Astrocyte (in vitro differentiated cells and primary cell): ENCODE data around the gene SMARCD2. TPM values are rescaled to one million over a fixed set of nuclear protein-coding genes. Genes with fewer than 3 reads are reported as not detected.
A peak's percentile ranks its signal among the peaks of the same experiment; 100 is the strongest.

ENCODE experiments used
- DNase-seq: peaks from one replicate; pipeline ENCODE4 v3.0.0-alpha.2; 2010; ENCODE audit warnings: low read depth
- FAIRE-seq: peaks from 2 replicates; lab custom pipeline; 2011; peaks lifted over from hg19 to GRCh38; lab: Jason Lieb, UNC
- H2AFZ ChIP-seq: 2 replicates; pipeline ENCODE4 v1.6.0; 2012; ENCODE audit warnings: low read depth, low read length, inconsistent platforms
- H3K27ac ChIP-seq: 2 replicates; pipeline ENCODE4 v1.5.1; 2011; ENCODE audit warnings: low read depth, low read length, inconsistent platforms
- H3K27me3 ChIP-seq: 2 replicates; pipeline ENCODE4 v1.6.0; 2011; ENCODE audit warnings: low read length, inconsistent platforms; ENCODE audit not compliant: insufficient read depth
- H3K36me3 ChIP-seq: 2 replicates; pipeline ENCODE4 v1.5.1; 2011; ENCODE audit warnings: low read length, inconsistent platforms; ENCODE audit not compliant: insufficient read depth
- H3K4me1 ChIP-seq: 2 replicates; pipeline ENCODE4 v1.5.1; 2011; ENCODE audit warnings: low read length, inconsistent platforms; ENCODE audit not compliant: insufficient read depth
- H3K4me2 ChIP-seq: 2 replicates; pipeline ENCODE4 v1.6.0; 2012; ENCODE audit warnings: low read length, inconsistent platforms
- H3K4me3 ChIP-seq: 2 replicates; pipeline ENCODE4 v1.5.1; 2011; ENCODE audit warnings: low read depth, mild to moderate bottlenecking, low read length, inconsistent platforms; ENCODE audit not compliant: insufficient read depth
- H3K79me2 ChIP-seq: 2 replicates; pipeline ENCODE4 v1.6.0; 2012; ENCODE audit warnings: mild to moderate bottlenecking, low read length, inconsistent platforms; ENCODE audit not compliant: insufficient read depth
- H3K9ac ChIP-seq: 2 replicates; pipeline ENCODE4 v1.6.0; 2012; ENCODE audit warnings: mild to moderate bottlenecking, low read length, inconsistent platforms
- H3K9me3 ChIP-seq: 2 replicates; pipeline ENCODE4 v1.5.1; 2012; ENCODE audit warnings: low read depth, mild to moderate bottlenecking, low read length, inconsistent platforms; ENCODE audit not compliant: insufficient read depth
- H4K20me1 ChIP-seq: 2 replicates; pipeline ENCODE4 v1.6.0; 2012; ENCODE audit warnings: low read length, inconsistent platforms; ENCODE audit not compliant: insufficient read depth
- H3K27ac Mint-ChIP-seq: one replicate; pipeline ENCODE4 v1.8.0; 2021; ENCODE audit warnings: mild to moderate bottlenecking, mixed read lengths; ENCODE audit not compliant: unreplicated experiment
- H3K27me3 Mint-ChIP-seq: one replicate; pipeline ENCODE4 v1.8.0; 2021; ENCODE audit warnings: low read depth, mixed read lengths; ENCODE audit not compliant: unreplicated experiment
- H3K36me3 Mint-ChIP-seq: one replicate; pipeline ENCODE4 v1.8.0; 2021; ENCODE audit warnings: low read depth, mixed read lengths; ENCODE audit not compliant: unreplicated experiment
- H3K4me1 Mint-ChIP-seq: one replicate; pipeline ENCODE4 v1.8.0; 2021; ENCODE audit warnings: low read depth, mixed read lengths; ENCODE audit not compliant: unreplicated experiment
- H3K4me3 Mint-ChIP-seq: one replicate; pipeline ENCODE4 v1.8.0; 2021; ENCODE audit warnings: mild to moderate bottlenecking, moderate library complexity, mixed read lengths; ENCODE audit not compliant: unreplicated experiment
- H3K9me3 Mint-ChIP-seq: one replicate; pipeline ENCODE4 v1.8.0; 2021; ENCODE audit warnings: mild to moderate bottlenecking, mixed read lengths; ENCODE audit not compliant: unreplicated experiment
- CTCF ChIP-seq: IDR thresholded peaks from 2 replicates; pipeline ENCODE4 v1.5.1; 2011; ENCODE audit warnings: low read depth, mild to moderate bottlenecking, inconsistent platforms, low read length, moderate library complexity; ENCODE audit not compliant: insufficient read depth
- EZH2 ChIP-seq: IDR thresholded peaks from 2 replicates; pipeline ENCODE4 v1.6.1; 2012; ENCODE audit warnings: mild to moderate bottlenecking, low read length, inconsistent platforms; ENCODE audit not compliant: insufficient read depth
- total RNA-seq: library from RNA; stranded (reverse); gene quantifications from 2 replicates; pipeline ENCODE4 v1.2.1, GENCODE V29; 2021

The SMARCD2 gene
- total RNA-seq, 1 donor from 2014 or later: 33.9 TPM

- no peak overlapping the region for H3K27ac ChIP-seq
- peaks cover 46% of the 10 kb centered on the region for H3K36me3 Mint-ChIP-seq
- H3K36me3 ChIP-seq: peaks cover 76% of the 10 kb centered on the region
Observed at GRCh38 chr17:63821804-63822203, 20.7 kb downstream of the SMARCD2 start.

GRCh38 chr17:63820963-63821561 lies 21.4 kb downstream of the SMARCD2 start:
- no peak for TF ChIP-seq CTCF
- no peak for TF ChIP-seq EZH2
- H3K27ac Mint-ChIP-seq: peak overlapping the region; percentile 15

More at GRCh38 chr17:63821804-63822203, 20.7 kb downstream of the SMARCD2 start:
- no peak overlapping the region for H2AFZ ChIP-seq
- TF ChIP-seq CTCF (no peak), EZH2 (no peak)
- Mint-ChIP-seq H3K27ac (peak overlapping the region; percentile 70), H3K27me3 (no peaks in the 10 kb centered on the region), H3K9me3 (no peaks in the 10 kb centered on the region), H3K4me1 (peaks cover 16% of the 10 kb centered on the region), H3K4me3 (no peak overlapping the region)
- DNase-seq (no peak), FAIRE-seq (no peak)
- no peaks in the 10 kb centered on the region for H3K27me3 ChIP-seq
- no peak overlapping the region for H3K9ac ChIP-seq
- H3K9me3 ChIP-seq: no peaks in the 10 kb centered on the region
- peaks cover 64% of the 10 kb centered on the region for H4K20me1 ChIP-seq
- no peak overlapping the region for H3K4me2 ChIP-seq
- H3K4me3 ChIP-seq: no peak overlapping the region
- H3K4me1 ChIP-seq: peaks cover 7% of the 10 kb centered on the region
- H3K79me2 ChIP-seq: peaks cover 76% of the 10 kb centered on the region

More at GRCh38 chr17:63820963-63821561, 21.4 kb downstream of the SMARCD2 start:
- Histone ChIP-seq H3K79me2 (peaks cover 69% of the 10 kb centered on the region), H4K20me1 (peaks cover 65% of the 10 kb centered on the region), H3K9me3 (no peaks in the 10 kb centered on the region), H2AFZ (no peak overlapping the region), H3K4me3 (no peak overlapping the region), H3K36me3 (peaks cover 84% of the 10 kb centered on the region), H3K4me2 (no peak overlapping the region), H3K4me1 (peaks cover 5% of the 10 kb centered on the region), H3K9ac (no peak overlapping the region), H3K27me3 (no peaks in the 10 kb centered on the region), H3K27ac (no peak overlapping the region)
- Mint-ChIP-seq H3K9me3 (no peaks in the 10 kb centered on the region), H3K4me3 (no peak overlapping the region), H3K4me1 (peaks cover 15% of the 10 kb centered on the region), H3K27me3 (no peaks in the 10 kb centered on the region), H3K36me3 (peaks cover 49% of the 10 kb centered on the region)
- DNase-seq (no peak), FAIRE-seq (no peak)
